ENCODE data around the gene C1orf226.

- TF ChIP-seq ISL1 (CRISPR knock-in tag; IDR thresholded peaks at IDR 0.05): no peak
- TF ChIP-seq BACH2 (CRISPR knock-in tag; IDR thresholded peaks at IDR 0.05; ENCODE audit: borderline replicate concordance): no peak
- no peak for TF ChIP-seq PATZ1 (CRISPR knock-in tag; IDR thresholded peaks at IDR 0.05; ENCODE audit: borderline replicate concordance)
- no peak for TF ChIP-seq ZFP30 (CRISPR knock-in tag; IDR thresholded peaks at IDR 0.05)
- no peak for TF ChIP-seq TCF4 (CRISPR knock-in tag; IDR thresholded peaks at IDR 0.05; ENCODE audit: borderline replicate concordance)
These were observed 34.7 kb downstream of the C1orf226 start for GRCh38 chr1:162416215-162416614.

Data from SK-N-SH treated with all-trans-retinoic acid at 6 μM for 48 hours (cell line).